Activated naive CD4-positive, alpha-beta T cell treated with anti-CD3 and anti-CD28 coated beads, Interleukin-2, amount 50 U/mL, for 72 hours (primary cell): Measurements from ENCODE around the gene GOT2. TPM values are rescaled to one million over a fixed set of nuclear protein-coding genes. Genes with fewer than 3 reads are reported as not detected.
A peak's percentile ranks its signal among the peaks of the same experiment; 100 is the strongest.
"Not testable (repeated sequence)": the region's sequence is repeated elsewhere in the genome, so short reads cannot be mapped to it uniquely, and the experiment has no call there.

Experiments
- ATAC-seq, 2 donors: fragments of 150-1000 bp; cut with Tn5 transposase; 2 replicates each; pipeline ENCODE4 v1.10.0; 2021; ENCODE audit warnings: mild to moderate bottlenecking in 2 of 2, moderate library complexity in 2 of 2
- DNase-seq, 2 donors: peaks; one replicate each; pipeline ENCODE4 v3.0.0; 2021 to 2022; ENCODE audit warnings: low spot score in 2 of 2
- H3K27ac Mint-ChIP-seq, 2 donors: one replicate each; pipeline ENCODE4 v1.8.0; 2022; ENCODE audit warnings: mild to moderate bottlenecking in 2 of 2, mixed read lengths in 2 of 2
- H3K36me3 Mint-ChIP-seq, 2 donors: one replicate each; pipeline ENCODE4 v1.8.0; 2022; ENCODE audit warnings: mixed read lengths in 2 of 2
- H3K9me3 Mint-ChIP-seq, 2 donors: one replicate each; pipeline ENCODE4 v1.8.0; 2022; ENCODE audit warnings: mixed read lengths in 2 of 2
- total RNA-seq, 2 donors: library from RNA; stranded (reverse); gene quantifications; one replicate each; pipeline ENCODE4 v1.2.3, GENCODE V29; 2022

Gene GOT2
- total RNA-seq: 100 to 1,000 TPM; 108 to 116 TPM

GRCh38 chr16:58733671-58734458 is at the start of gene GOT2:
Gene GOT2 (minus strand): TSS chr16:58734316. CDS start chr16:58734228, 88 bp downstream.
- peak; percentile 86 to 87 for DNase-seq

GRCh38 chr16:58779291-58779690 is 45.2 kb upstream of the GOT2 start:
- H3K9me3 Mint-ChIP-seq, ATAC-seq, DNase-seq, H3K36me3 Mint-ChIP-seq, H3K27ac Mint-ChIP-seq: not testable (repeated sequence)

More at GRCh38 chr16:58733671-58734458, at the start of gene GOT2:
- Mint-ChIP-seq H3K36me3 (peaks cover 5 to 23% of the 10 kb centered on the region in 2 donors), H3K9me3 (no peaks in the 10 kb centered on the region), H3K27ac (peak within 1 kb of the TSS; percentile 93 to 98)
- peak; percentile 91 to 92 for ATAC-seq

GRCh38 chr16:58773870-58774269 is 39.8 kb upstream of the GOT2 start:
- H3K27ac Mint-ChIP-seq: no peak overlapping the region
- no peaks in the 10 kb centered on the region for H3K9me3 Mint-ChIP-seq
- DNase-seq: no peak
- no peaks in the 10 kb centered on the region for H3K36me3 Mint-ChIP-seq
- no peak for ATAC-seq

GRCh38 chr16:58768145-58768544 is 34.0 kb upstream of the GOT2 start:
- Mint-ChIP-seq H3K36me3 (no peaks in the 10 kb centered on the region), H3K9me3 (no peaks in the 10 kb centered on the region), H3K27ac (no peak overlapping the region)
- ATAC-seq (no peak), DNase-seq (no peak)

- Mint-ChIP-seq H3K36me3 (no peaks in the 10 kb centered on the region), H3K27ac (no peak overlapping the region), H3K9me3 (no peaks in the 10 kb centered on the region)
- DNase-seq: no peak
- no peak for ATAC-seq
Observed at GRCh38 chr16:58767581-58767980, 33.5 kb upstream of the GOT2 start.

DNA sequence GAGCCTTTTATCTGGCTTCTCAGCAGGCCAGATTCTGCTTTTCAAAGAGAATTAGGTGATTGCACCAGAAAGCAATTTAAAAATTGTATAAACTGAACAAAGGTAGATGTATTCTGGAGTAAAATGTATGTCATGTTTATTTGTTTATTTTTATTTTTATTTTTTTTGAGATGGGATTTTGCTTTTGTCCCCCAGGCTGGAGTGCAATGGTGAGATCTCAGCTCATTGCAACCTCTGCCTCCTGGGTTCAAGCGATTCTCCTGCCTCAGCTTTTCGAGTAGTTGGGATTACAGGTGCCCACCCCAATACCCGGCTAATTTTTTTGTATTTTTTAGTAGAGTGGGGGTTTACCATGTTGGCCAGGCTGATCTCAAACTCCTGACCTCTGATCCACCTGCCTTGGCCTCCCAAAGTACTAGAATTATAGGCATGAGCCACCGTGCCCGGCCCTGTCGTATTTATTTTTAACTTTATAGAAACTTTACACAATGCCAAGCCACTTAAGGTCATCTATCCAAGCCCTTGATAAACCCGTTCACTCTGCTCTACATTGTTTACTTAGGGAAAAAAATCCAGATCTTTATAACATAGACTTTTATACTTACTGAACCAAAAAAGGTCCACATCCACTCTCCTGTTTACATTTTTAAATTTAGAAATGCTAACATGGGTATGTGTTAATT is 22.7 kb upstream of the GOT2 start:
- no peak for ATAC-seq
- H3K27ac Mint-ChIP-seq: no peak overlapping the region
- no peaks in the 10 kb centered on the region for H3K9me3 Mint-ChIP-seq

GRCh38 chr16:58755989-58756649 is 22.0 kb upstream of the GOT2 start:
- DNase-seq (peak; percentile 70 to 74), ATAC-seq (peak; percentile 95 to 98)
- H3K27ac Mint-ChIP-seq: peak overlapping the region in 1 of 2 donors; percentile 9
- H3K9me3 Mint-ChIP-seq: no peaks in the 10 kb centered on the region
- no peaks in the 10 kb centered on the region for H3K36me3 Mint-ChIP-seq

More for the DNA sequence above, 22.7 kb upstream of the GOT2 start:
- H3K36me3 Mint-ChIP-seq: no peaks in the 10 kb centered on the region
- no peak for DNase-seq

DNA sequence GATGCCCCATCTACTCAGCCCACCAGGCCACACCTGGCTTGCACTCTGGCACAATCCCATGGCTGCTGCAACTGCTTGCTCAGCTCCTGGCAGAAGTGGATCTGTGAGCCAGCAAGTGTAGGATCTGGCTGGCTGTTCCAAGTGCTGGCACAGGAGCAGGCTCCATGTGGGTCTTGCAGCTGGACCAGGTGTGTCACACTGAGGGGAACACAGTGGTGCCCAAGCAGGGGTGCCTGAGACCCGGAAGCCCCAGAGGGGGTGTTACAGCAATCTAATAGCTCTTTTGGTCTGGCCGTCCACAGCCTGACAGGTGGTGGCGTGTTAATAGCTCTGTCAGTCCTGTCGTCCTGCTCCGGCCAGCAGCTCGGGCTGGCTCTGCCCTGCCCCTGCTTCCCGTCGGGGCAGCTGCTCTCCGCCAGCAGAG is 19.6 kb upstream of the GOT2 start:
- H3K27ac Mint-ChIP-seq: no peak overlapping the region
- H3K9me3 Mint-ChIP-seq: no peaks in the 10 kb centered on the region
- ATAC-seq: no peak
- H3K36me3 Mint-ChIP-seq: no peaks in the 10 kb centered on the region
- no peak for DNase-seq

- DNase-seq (no peak), ATAC-seq (no peak)
- H3K9me3 Mint-ChIP-seq: no peaks in the 10 kb centered on the region
- H3K36me3 Mint-ChIP-seq: no peaks in the 10 kb centered on the region
- peak overlapping the region in 1 of 2 donors; percentile 52 for H3K27ac Mint-ChIP-seq
Observed at GRCh38 chr16:58744497-58744896, 10.4 kb upstream of the GOT2 start.

GRCh38 chr16:58741976-58742375 is 7.9 kb upstream of the GOT2 start:
- Mint-ChIP-seq H3K36me3 (no peaks in the 10 kb centered on the region), H3K9me3 (no peaks in the 10 kb centered on the region), H3K27ac (no peak overlapping the region)
- ATAC-seq (no peak), DNase-seq (no peak)

DNA sequence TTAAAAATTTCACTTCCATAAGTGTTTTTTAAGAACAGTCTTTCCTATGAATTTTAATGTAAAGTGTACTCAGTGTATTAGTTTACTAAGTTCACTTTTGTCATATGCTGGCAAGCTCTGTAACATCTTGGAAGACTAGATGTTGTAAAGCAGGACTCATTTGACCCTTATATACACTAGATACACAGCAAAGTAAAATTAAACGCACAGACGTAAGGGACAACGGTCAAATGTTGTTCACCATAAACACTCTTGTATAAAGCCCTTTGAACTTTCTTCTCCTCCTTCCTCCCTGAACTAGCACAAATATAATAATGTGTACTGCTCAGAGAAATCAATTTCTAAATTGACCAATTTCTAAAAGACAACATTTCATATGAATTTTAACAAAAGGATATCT is 7.0 kb upstream of the GOT2 start:
- no peaks in the 10 kb centered on the region for H3K9me3 Mint-ChIP-seq
- ATAC-seq: no peak
- H3K27ac Mint-ChIP-seq: no peak overlapping the region
- no peak for DNase-seq
- H3K36me3 Mint-ChIP-seq: no peaks in the 10 kb centered on the region

DNA sequence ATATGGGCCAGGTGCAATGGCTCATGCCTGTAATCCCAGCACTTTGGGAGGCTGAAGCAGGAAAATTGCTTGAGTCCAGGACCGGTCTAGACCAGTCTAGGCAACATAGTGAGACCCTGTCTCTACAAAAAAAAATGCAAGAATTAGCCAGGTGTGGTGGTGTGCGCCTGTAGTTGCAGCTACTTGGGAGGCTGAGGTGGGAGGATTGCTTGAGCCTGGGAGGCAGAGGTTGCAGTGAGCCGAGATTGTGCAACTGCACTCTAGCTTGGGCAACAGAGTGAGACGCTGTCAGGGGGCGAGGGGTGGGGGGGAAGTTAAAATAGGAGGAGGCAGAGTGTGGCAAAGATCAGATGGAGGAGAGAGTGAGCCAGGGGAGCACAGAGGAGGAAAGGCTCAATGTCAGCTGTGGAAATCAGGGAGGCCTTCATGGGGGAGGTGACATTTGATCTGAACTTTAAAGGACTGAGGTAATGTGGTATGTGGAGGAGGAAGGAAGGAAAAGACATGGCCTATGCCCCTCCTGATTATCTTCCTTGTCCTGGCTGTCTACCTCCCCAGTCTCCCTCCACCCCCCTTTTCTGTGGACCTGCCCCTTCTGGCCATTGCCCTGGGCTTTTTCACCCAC is 4.7 kb upstream of the GOT2 start:
- DNase-seq (no peak), ATAC-seq (no peak)
- no peaks in the 10 kb centered on the region for H3K9me3 Mint-ChIP-seq
- H3K36me3 Mint-ChIP-seq: peaks cover 2% of the 10 kb centered on the region in 2 donors
- H3K27ac Mint-ChIP-seq: no peak overlapping the region

GRCh38 chr16:58736341-58736740 is 2.2 kb upstream of the GOT2 start:
- peaks cover 5 to 23% of the 10 kb centered on the region in 2 donors for H3K36me3 Mint-ChIP-seq
- not testable (repeated sequence) for H3K27ac Mint-ChIP-seq, DNase-seq, H3K9me3 Mint-ChIP-seq, ATAC-seq

GRCh38 chr16:58734459-58734787 is 307 bp upstream of the GOT2 start:
- H3K27ac Mint-ChIP-seq: peak overlapping the region; percentile 93 to 98
- peaks cover 5 to 23% of the 10 kb centered on the region in 2 donors for H3K36me3 Mint-ChIP-seq
- DNase-seq: no peak
- H3K9me3 Mint-ChIP-seq: no peaks in the 10 kb centered on the region
- no peak for ATAC-seq

DNA sequence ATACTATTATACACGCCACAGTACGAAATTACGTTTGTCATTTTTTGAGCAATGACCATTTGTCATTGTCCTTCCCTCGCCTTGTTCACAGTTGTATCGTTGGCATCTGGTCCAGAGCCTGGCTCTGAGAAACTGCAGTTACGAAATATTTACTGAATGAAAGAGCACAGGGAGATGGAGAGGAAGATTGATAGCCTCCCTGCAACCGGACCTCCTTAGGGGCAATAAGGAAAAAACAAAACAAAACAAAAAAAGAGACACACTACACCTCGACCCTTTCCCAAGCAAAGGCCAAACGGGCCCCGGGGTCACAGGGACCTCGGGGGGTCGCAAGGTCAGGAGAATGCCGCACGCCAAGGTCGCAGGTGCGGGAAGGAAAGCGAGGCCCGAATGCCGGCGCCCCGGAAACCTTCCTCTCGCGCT is 857 bp downstream of the GOT2 start:
- peak overlapping the region; percentile 93 to 95 for H3K27ac Mint-ChIP-seq
- peaks cover 5 to 23% of the 10 kb centered on the region in 2 donors for H3K36me3 Mint-ChIP-seq
- DNase-seq (no peak), ATAC-seq (no peak)
- H3K9me3 Mint-ChIP-seq: no peaks in the 10 kb centered on the region

DNA sequence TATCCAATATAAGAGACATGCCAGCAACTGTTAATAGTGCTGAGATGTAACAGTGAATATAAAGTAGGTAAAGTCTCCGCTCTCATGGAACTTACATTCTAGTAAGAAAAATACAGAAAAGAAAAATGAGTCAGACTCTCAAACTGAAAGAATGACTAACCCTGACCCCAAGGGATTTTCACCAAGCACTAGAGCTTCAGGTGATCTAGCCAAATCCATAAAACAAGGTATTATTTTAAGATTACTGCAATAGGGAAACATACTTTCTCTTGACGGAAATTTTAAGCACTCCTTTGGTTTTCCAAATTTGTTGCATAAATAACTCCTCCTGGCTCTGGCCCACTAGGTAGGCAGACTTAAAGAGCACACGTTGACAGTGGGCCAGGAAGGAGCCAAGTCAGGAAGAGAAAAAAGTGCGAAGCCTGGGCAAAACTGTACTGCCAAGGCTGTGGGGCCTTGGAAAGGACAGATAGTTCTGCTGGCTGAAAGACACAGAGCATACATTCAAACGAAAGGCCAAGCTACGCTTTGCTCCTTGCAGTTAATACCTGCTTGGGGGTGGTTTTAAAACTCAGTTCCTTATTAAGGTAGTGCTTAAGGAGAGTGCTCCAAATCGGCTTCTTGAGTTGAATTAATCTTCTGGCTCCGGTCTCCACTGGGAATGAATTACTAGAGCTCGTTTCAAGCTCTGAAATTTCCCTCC is 1.4 kb downstream of the GOT2 start:
- Mint-ChIP-seq H3K36me3 (peaks cover 5 to 23% of the 10 kb centered on the region in 2 donors), H3K27ac (peak overlapping the region; percentile 93 to 95), H3K9me3 (no peaks in the 10 kb centered on the region)
- peak in 1 of 2 donors; percentile 10 for DNase-seq
- ATAC-seq: peak; percentile 72 to 77
